Ramos (cell line): Measurements from ENCODE around the gene GRM1.

Source experiments
- in situ Hi-C: fragments of 300-500 bp; cut with MboI; formaldehyde crosslinking; loops from one replicate; pipeline ENCODE4 v1.14.3; 2022; ENCODE audit warnings: low sequenced_read_pairs; ENCODE audit not compliant: unreplicated experiment

The GRM1 gene

DNA sequence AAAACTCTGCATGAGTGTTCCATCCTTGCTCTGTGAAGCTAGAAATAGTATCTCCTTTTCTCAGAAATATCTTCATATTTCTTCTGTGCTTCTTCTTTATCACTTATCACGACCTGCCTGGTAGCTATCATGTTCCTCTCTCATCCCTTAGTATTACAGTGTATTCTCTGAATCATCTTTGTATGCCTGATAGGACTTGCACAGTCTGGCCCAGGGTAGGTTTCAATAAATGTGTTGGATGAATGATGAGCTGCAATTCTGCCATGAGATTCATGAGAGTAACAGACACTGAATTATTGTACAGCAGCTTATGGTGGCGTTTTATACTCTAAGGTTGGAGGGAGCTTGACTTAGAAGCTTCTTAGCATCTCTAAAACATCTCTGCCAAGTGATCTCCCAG lies 66.6 kb downstream of the GRM1 start:
- in situ Hi-C loops: no loop called here

- in situ Hi-C loops: no loop called here
These were observed 68.7 kb downstream of the GRM1 start for GRCh38 chr6:146097586-146097985.

DNA sequence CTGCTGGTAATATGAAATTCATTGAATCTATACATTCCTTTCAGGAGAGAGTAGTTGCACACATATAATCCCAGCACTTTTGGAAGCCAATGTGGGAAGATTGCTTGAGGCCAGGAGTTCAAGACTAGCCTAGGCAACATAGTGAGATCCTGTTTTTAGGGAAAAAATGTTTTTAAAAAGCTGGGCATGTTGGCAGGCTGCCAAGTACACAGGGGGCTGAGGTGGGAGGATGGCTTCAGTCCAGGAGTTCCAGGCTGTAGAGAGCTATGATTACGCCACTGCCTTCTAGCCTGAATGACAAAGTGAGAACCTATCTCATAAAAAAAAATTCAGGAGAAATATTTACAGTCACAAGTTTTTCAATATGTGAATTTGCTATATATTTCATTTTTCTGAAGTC lies 71.9 kb downstream of the GRM1 start:
- in situ Hi-C loops: no loop called here

DNA sequence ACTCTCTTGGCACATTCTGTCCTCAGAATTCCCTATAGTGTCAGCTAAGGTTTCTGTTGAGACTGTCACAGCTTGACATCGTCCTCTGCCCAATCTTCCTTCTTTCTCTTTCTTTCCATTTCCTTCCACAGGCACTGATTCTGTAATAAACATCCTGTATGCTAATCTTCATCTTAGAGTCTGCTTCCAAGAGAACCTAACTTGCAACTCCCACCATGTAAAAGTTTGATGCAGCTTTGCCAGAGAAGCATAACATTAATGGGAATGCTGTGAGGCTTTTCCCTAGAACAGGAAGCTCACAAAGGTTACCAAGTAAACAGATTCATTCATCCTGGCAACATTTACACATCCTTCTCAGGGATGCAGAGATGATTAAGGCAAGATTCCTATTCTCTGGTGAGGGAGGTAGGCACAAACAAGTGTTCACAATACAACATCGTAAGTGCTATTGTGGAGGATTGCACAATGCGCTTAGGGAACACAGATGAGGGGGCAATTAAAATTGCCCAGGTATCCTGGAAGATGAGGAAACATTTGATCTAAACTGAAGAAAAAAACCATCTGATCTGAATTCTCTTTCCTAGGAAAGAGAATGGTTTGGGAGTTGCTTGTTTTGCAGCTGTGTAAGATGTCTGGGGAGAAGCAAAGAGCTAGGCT lies 74.7 kb downstream of the GRM1 start:
- in situ Hi-C loops: no loop called here

GRCh38 chr6:146106532-146106931 lies 77.7 kb downstream of the GRM1 start:
- in situ Hi-C loops: no loop called here

GRCh38 chr6:146110990-146111389 lies 82.1 kb downstream of the GRM1 start:
- in situ Hi-C loops: no loop called here

DNA sequence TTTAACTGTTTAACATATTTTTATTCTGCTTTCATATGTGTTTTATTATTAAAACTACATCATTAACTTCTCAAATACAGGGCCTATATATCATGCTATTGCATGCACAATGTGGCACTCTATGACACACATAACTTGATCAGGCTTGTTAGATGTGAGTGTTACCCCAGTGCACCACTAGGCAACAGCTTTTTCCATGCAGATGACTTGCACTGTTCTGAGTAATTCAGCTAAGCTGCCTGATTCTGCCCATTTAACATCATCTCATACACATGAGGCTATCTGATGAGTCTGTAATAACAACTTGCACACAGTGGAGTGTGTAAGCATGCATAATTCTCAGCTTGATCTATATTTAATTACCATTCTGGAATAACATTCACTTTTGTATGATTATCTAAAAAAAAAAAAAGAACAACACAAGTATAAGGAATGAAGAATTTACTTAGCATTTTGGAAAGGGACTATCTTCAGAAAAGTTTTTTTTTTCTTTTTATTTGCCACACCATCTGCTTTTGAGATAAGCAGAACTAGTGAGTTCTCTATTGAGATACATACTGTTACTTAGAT lies 83.1 kb downstream of the GRM1 start:
- in situ Hi-C loops: no loop called here

- in situ Hi-C loops: no loop called here
These were observed 84.3 kb downstream of the GRM1 start for GRCh38 chr6:146113084-146113623.

DNA sequence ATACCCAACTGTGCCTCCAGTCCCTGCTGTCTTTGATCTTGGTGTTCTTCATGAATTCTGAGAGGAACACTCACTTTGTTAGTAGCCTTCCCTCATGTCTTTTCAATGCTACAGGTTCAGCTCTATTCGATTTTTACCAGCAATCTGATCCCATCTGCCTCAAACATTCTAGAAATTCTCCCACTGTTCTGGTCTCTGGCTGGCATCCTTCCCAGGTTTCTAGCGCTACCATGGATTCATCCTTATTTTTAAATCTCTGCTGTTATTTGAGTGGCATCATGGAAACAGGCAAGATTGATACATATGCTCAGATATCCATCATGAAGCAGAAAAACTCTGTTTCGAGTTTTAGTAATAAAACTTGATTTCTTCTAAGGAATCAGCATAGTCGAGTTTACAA lies 94.8 kb downstream of the GRM1 start:
- in situ Hi-C loops: no loop called here

GRCh38 chr6:146127447-146128215 lies 98.8 kb downstream of the GRM1 start:
- in situ Hi-C loops: no loop called here

- in situ Hi-C loops: no loop called here
These were observed 105.0 kb downstream of the GRM1 start for GRCh38 chr6:146133866-146134265.

GRCh38 chr6:146135167-146135566 lies 106.3 kb downstream of the GRM1 start:
- in situ Hi-C loops: no loop called here

DNA sequence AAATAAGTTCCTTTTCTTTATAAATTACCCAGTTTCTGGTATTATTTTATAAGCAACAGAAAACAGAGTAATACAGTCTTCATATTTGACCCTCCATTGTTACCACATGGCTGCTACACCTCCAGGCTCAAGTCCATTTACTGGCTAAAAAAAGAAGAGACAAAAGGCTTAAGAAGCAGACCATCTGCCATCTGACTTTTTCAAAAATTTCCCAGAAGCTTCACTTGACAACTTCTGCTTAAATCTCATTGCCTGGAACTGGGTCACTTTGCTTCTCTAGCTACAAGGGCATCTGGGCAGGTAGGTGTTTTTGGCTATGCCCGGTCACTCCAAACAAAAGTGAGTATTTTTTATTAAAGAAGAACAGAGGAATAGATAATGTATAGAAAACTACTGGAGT lies 118.0 kb downstream of the GRM1 start:
- in situ Hi-C loops: no loop called here

DNA sequence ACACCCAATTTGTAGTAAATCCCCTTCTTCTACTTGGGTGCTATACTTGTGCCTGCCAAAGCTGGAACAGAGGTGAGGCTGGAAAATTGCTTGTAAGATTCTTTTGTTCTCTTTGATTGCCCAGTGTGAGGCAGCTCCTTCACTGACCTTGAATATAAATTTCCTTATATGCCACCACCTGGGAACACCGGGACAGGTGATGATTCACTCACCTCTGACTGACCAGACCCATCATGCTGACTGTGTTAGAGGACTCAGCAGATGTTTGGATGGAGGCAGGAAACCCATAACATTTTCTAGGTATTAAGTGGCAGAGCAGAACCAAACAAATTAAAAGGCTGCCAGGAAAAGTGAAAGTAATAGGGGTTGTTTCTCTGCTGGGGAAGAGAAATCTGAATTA lies 120.9 kb downstream of the GRM1 start:
- in situ Hi-C loops: no loop called here

DNA sequence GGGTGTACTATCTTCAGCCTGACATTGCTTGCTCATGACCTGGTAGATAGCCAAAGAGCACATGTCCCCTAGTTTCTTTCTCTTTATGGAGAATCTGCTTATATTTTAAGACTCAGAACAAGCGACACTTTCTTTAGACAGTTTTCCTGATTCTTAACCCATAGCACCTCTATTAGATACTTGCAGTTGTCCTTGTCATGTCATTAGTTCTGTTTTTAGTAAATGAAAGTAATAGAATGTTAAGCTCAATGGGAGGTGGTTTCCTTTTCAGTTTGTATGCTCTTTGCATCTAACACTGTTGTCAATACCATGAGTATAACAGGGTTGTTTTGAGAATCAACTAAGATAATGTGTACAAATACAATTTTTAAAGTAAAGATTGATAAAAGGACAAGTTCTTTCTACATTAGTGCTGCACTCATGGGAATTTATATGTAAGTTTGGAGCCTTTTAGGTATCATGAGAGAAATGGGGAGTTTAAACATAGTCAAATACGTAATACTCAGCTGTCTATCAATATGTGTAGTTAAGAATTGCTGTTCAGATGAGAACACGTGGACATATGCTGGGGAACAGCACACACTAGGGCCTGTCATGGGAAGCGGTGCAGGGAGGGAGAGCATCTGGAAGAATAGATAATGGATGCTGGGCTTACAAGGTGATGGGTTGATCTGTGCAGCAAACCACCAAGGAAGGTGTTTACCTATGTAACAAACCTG lies 124.3 kb downstream of the GRM1 start:
- in situ Hi-C loops: no loop called here

DNA sequence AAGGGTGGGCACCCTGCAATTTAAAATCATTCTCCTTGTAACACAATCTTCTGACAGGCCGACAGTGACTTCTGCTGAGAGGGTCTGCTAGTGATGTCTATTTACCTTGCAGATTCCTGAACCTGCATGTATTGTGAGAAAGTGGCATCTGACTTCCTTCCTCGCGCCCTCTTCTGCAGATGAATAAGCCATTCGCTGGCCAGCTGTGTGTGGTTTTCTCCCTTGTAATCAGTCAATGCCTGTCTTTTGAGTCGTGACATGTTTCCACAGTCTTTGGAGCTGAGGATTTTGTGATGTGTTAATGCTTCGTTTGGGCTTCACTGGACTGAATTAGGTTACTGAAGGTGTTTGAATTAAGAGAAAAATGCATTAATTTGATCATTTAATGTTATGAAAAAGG lies 125.3 kb downstream of the GRM1 start:
- in situ Hi-C loops: no loop called here

GRCh38 chr6:146161664-146162063 lies 132.8 kb downstream of the GRM1 start:
- in situ Hi-C loops: no loop called here

DNA sequence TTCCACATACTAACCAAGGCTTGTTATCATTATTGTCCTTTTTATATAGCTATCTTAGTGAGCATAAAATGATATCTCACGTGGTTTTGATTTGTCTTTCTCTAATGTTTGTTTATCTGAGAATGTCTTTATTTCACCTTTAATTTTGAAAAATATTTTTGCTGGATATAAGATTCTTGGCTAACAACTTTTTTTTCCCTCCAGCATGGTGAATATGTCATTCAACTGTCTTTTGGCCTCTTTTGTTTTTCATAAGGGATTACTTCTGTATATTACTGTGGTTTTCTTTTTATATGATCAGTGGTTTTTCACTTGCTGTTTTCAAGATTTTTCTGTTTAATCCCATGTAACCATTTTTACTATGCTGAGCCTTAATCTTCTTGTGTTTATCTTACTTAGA lies 141.0 kb downstream of the GRM1 start:
- in situ Hi-C loops: no loop called here

- in situ Hi-C loops: no loop called here
These were observed 148.9 kb downstream of the GRM1 start for GRCh38 chr6:146177785-146178184.

- in situ Hi-C loops: no loop called here
These were observed 155.0 kb downstream of the GRM1 start for GRCh38 chr6:146183831-146184230.

DNA sequence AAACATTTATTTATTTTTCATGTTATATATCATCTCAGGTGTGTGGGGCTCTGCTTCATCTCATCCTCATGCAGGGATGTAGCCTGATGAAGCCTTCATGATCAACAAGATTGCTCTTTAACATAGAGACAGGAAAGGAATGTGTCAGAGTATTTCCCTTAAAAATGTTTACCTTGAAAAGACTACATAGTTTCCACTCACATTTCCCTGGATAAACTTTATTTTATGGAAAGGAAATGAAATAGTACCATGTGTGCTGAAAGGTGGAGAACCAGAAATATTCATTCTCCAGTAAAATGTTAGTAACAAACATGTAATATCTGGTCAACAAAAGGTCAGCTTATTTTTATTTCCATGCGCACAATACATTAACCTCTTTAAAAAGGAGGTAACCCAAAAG lies 155.8 kb downstream of the GRM1 start:
- in situ Hi-C loops: no loop called here
